GM13976 (cell line): ENCODE data around the gene C1R.

ENCODE experiments used
- DNase-seq: peaks from one replicate; pipeline ENCODE4 v3.0.0; 2012; ENCODE audit warnings: low spot score
- in situ Hi-C: fragments of 300-500 bp; cut with MboI; formaldehyde crosslinking; loops from one replicate; pipeline ENCODE4 v1.12.0; 2022; ENCODE audit warnings: low sequenced_read_pairs, mixed read lengths, inconsistent platforms; ENCODE audit not compliant: unreplicated experiment
- TF ChIP-seq, protein P1 (sequence below): IDR thresholded peaks from 2 replicates; pipeline ENCODE4 v1.5.1; 2012; ENCODE audit warnings: borderline replicate concordance, mild to moderate bottlenecking; ENCODE audit not compliant: insufficient read depth; ENCODE audit errors: extremely low read depth, missing control alignments, control extremely low read depth

C1R gene

DNA sequence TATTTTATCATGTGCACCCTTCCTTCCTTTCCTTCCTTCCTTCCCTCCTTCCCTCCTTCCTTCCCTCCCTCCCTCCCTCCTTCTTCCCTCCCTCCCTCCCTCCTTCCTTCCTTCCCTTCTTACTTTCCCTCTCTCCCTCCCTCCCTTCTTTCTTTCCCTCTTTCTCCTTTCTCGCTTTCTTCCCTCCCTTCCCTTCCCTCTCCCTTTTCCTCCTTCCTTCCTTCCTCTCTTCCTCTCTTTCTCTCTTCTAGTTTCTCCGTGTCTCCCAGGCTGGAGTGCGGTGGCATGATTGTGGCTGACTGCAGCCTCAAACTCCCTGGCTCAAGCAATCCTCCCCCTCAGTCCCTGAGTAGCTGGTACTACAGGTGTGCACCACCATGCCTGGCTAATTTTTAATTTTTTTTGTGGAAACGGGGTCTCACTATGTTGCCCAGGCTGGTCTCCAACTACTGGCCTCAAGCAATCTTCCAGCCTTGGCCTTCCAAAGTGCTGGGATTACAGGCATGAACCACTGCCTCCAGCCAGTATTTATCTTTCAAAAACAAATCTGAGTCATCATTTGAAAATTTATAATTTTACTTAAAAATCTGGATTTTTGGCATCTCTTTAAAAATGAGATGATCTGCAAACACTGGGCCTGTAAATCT is 8.9 kb upstream of the C1R start:
- no peak for DNase-seq
- in situ Hi-C loops = loop anchor here (25.0 kb wide), 1 partner anchor 164 kb away; the partner anchor contains the start of genes ATN1, C12orf57 and RNU7-1
- TF ChIP-seq, protein P1, sequence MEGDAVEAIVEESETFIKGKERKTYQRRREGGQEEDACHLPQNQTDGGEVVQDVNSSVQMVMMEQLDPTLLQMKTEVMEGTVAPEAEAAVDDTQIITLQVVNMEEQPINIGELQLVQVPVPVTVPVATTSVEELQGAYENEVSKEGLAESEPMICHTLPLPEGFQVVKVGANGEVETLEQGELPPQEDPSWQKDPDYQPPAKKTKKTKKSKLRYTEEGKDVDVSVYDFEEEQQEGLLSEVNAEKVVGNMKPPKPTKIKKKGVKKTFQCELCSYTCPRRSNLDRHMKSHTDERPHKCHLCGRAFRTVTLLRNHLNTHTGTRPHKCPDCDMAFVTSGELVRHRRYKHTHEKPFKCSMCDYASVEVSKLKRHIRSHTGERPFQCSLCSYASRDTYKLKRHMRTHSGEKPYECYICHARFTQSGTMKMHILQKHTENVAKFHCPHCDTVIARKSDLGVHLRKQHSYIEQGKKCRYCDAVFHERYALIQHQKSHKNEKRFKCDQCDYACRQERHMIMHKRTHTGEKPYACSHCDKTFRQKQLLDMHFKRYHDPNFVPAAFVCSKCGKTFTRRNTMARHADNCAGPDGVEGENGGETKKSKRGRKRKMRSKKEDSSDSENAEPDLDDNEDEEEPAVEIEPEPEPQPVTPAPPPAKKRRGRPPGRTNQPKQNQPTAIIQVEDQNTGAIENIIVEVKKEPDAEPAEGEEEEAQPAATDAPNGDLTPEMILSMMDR = no peak

DNA sequence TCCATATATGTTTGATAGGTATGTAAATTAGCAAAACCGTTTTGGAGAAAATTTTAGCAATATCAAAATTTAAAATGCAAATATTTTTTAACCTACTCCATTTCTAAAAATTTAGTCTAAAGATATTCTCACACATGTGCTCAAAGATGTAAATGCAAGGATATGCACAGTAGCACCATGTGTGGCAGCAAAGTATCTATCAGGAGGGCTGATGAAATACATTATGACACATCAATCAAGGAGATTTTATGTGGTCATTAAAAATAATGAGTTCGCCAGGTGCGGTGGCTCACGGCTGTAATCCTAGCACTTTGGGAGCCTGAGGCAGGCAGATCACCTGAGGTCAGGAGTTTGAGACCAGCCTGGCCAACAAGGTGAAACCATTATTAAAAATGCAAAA is 8.0 kb upstream of the C1R start:
- no peak for DNase-seq
- in situ Hi-C loops = loop anchor here (25.0 kb wide), 1 partner anchor 163 kb away; the partner anchor contains the start of genes ATN1, C12orf57 and RNU7-1
- TF ChIP-seq, protein P1 = no peak

DNA sequence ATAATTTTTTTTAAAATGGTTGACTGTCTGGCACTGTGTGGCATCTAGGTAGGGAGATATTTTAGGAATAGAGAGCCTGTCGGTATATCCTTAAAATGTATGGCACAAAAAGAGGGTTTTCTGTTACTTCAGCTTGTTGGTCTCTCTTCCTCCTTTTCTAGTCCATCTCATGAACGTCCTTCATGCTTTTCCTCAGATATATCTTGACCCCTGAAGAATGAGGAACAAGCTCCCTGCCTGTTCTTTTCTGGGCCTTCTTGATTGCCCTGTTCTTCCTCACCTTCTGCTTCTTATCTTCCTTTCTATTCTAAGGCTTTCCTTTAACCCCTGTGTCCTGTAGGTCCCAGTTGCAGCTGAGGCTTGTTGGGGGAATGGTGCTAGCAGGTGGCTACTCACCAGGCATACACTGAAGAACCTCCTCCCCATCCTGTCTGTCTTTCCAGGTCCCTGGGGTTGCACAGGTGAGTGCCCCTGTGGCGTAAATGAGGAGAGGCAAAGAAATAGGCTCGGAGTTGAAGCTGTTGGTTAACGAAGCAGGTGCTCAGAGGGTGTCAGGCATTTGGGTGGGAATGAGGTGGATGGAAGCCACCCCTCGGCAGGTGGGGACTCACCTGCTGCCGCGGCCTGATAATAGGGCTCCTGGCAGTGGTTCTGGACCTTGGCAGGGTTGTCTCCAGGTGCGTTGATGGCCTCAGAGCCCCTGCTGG is 7.2 kb upstream of the C1R start:
- in situ Hi-C loops = no loop called here
- DNase-seq = no peak

DNA sequence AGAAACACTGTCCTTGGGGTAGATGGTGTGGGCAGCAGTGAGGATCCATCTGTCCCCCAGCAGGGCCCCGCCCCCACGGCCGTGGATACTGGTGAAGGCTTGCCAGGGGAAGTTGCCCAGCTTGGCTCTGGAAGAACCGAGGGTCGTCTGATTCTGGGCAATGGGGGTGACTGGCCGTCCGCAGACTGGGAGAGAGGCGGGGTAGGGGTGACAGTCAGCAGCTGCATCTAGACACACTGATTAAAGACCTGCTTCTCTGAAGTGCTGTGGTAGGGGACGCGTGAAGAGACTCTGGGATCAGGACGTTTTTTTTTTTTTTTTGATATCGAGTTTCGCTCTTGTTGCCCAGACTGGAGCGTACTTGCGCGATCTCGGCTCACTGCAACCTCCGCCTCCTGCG is 4.7 kb upstream of the C1R start:
- no peak for DNase-seq
- in situ Hi-C loops = no loop called here
- TF ChIP-seq, protein P1 = no peak

More for the DNA sequence above, 7.2 kb upstream of the C1R start:
- TF ChIP-seq, protein P1 = no peak

DNA sequence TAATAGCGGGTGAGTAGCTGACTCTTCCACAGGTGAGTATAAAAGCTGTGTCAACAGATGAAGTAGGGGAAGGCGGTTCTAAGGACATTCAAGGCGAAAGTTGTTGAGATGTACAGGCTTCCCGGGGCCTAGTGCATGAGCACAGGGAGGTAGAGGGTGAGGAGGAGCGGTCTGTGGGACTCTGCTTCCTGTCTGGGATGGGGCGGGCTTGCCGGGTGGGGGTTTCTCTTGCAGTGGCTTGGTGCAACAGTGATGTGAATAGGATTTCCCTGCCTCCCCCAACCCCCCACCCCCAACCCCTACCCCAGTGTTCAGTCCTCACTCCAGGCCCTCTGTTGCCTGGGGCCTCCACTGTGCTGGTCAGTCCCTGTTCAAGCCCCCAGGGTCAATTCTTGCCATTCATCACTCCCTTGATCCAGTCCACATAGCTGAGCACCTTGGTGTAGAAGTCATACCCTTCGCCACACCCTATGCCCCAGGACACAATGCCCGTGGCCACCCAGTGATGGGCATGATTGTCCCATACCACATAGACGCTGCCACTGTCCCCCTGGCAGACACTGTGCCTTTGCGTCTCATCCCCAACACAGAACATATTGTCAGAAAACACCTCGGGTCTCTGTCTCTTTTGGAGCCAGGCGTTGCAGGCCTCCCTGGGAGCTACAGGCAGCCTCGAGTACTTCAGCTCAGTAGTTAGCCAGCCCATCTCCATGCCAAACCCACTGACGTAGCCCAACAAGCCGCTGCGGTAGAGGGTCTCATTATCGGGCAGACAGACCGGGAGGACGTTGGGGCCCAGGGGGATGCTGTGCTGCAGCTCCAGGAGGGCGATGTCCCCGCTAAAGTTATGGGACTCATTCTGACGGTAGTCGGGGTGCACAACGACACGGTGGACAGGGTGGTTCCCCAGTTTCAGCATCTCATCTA is 4.0 kb upstream of the C1R start:
- in situ Hi-C loops = no loop called here

More for the DNA sequence above, 4.0 kb upstream of the C1R start:
- TF ChIP-seq, protein P1 = no peak
- DNase-seq = no peak
